Neutrophil (primary cell): ENCODE results near the gene PRTFDC1.

Source experiments
- H3K27ac ChIP-seq: fragments of 200-600 bp; sonication (generic); 2 replicates; pipeline ENCODE4 v1.5.1; 2016; ENCODE audit warnings: mild to moderate bottlenecking, moderate library complexity
- H3K27me3 ChIP-seq: fragments of 200-600 bp; sonication (generic); 2 replicates; pipeline ENCODE4 v1.6.0; 2016; ENCODE audit warnings: mild to moderate bottlenecking
- H3K36me3 ChIP-seq: fragments of 200-600 bp; sonication (generic); 2 replicates; pipeline ENCODE4 v1.5.1; 2017
- H3K4me1 ChIP-seq, 2 experiments: fragments of 200-600 bp in 1 of 2; sonication (generic) in 1 of 2; 1 replicate in 1 of 2; 2 replicates in 1 of 2; pipeline versions ENCODE4 v1.5.1 to v1.6.1; 2013 to 2016; ENCODE audit warnings: low read depth in 1 of 2, low read length in 1 of 2, mild to moderate bottlenecking in 1 of 2, moderate library complexity in 1 of 2; ENCODE audit not compliant: control insufficient read depth in 1 of 2, insufficient read depth in 1 of 2
- H3K4me3 ChIP-seq, 2 experiments: fragments of 200-600 bp in 1 of 2; sonication (generic) in 1 of 2; 1 replicate in 1 of 2; 2 replicates in 1 of 2; pipeline ENCODE4 v1.5.1; 2013 to 2016; ENCODE audit warnings: low read depth in 1 of 2, low read length in 1 of 2, mild to moderate bottlenecking in 1 of 2, moderate library complexity in 1 of 2
- H3K9me3 ChIP-seq: fragments of 200-600 bp; sonication (generic); 2 replicates; pipeline ENCODE4 v1.5.1; 2016
- CTCF ChIP-seq: fragments of 200-600 bp; sonication (generic); IDR thresholded peaks from 2 replicates; pipeline ENCODE4 v1.5.1; 2016; ENCODE audit warnings: antibody characterized with exemption

PRTFDC1 gene

GRCh38 chr10:24882047-24882698, 70.2 kb downstream of the PRTFDC1 start:
- H3K4me1 ChIP-seq, result no peaks in the 10 kb centered on the region
- H3K27me3 ChIP-seq, result no peaks in the 10 kb centered on the region
- TF ChIP-seq CTCF, result no peak
- H3K4me3 ChIP-seq, result no peak overlapping the region
- H3K9me3 ChIP-seq, result no peaks in the 10 kb centered on the region
- no peaks in the 10 kb centered on the region for H3K36me3 ChIP-seq
- H3K27ac ChIP-seq, result no peak overlapping the region

- no peaks in the 10 kb centered on the region for H3K4me1 ChIP-seq
- H3K36me3 ChIP-seq, result no peaks in the 10 kb centered on the region
- H3K27me3 ChIP-seq, result no peaks in the 10 kb centered on the region
- H3K4me3 ChIP-seq, result no peak overlapping the region
- TF ChIP-seq CTCF, result no peak
- no peak overlapping the region for H3K27ac ChIP-seq
- H3K9me3 ChIP-seq, result no peaks in the 10 kb centered on the region
Measured at GRCh38 chr10:24879861-24880260, 72.5 kb downstream of the PRTFDC1 start.

- H3K27ac ChIP-seq, result no peak overlapping the region
- H3K27me3 ChIP-seq, result no peaks in the 10 kb centered on the region
- H3K4me3 ChIP-seq, result no peak overlapping the region
- TF ChIP-seq CTCF, result no peak
- H3K4me1 ChIP-seq, result no peaks in the 10 kb centered on the region
- no peaks in the 10 kb centered on the region for H3K9me3 ChIP-seq
- H3K36me3 ChIP-seq, result no peaks in the 10 kb centered on the region
Measured at GRCh38 chr10:24874133-24874532, 78.3 kb downstream of the PRTFDC1 start.

- Histone ChIP-seq H3K4me1 (no peaks in the 10 kb centered on the region), H3K27me3 (no peaks in the 10 kb centered on the region), H3K9me3 (no peaks in the 10 kb centered on the region), H3K4me3 (no peak overlapping the region), H3K27ac (no peak overlapping the region), H3K36me3 (no peaks in the 10 kb centered on the region)
- no peak for TF ChIP-seq CTCF
Measured at GRCh38 chr10:24873281-24873683, 79.1 kb downstream of the PRTFDC1 start.

GRCh38 chr10:24872790-24873182, 79.6 kb downstream of the PRTFDC1 start:
- Histone ChIP-seq H3K4me3 (no peak overlapping the region), H3K27ac (no peak overlapping the region), H3K36me3 (no peaks in the 10 kb centered on the region), H3K9me3 (no peaks in the 10 kb centered on the region), H3K4me1 (no peaks in the 10 kb centered on the region), H3K27me3 (no peaks in the 10 kb centered on the region)
- TF ChIP-seq CTCF, result no peak
